ENCODE data around the gene PNPLA7. TPM values are rescaled to one million over a fixed set of nuclear protein-coding genes. Genes with fewer than 3 reads are reported as not detected.
A peak's percentile ranks its signal among the peaks of the same experiment; 100 is the strongest.

The PNPLA7 gene
- total and polyA plus RNA-seq, 2 of the 13 experiments (the other 11 are each of a cell fraction or from before 2014, with no cell fraction given), result 0.42 to 1.5 TPM

DNA sequence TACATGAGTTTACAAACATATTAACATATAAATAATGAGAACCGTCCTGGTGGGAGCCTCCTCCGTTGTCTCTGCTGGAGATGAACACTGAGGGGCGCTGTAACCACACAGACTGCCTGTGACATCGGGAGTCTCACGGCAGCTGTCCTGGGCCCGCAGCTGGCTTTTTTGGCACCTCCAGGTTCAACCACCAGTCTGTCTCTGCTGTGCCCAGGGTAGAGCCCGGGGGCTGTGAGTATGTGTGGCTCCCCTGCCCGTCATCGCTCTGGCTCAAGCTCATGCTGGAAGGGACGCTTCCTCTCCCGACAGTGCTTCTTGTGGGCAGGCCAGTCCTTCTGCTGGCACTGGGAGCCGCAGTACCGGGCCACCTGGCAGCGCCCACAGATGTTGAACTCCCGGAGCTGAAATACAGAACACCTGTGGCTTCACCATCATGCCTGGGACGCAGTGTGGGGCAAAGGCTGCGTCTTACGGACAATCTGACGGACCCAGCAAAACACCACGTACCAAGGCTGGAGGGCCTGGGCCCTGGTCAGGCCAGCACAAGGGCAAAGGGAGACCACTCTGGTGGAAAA is 32.2 kb upstream of the PNPLA7 start:
- FAIRE-seq, result no peak
- intact Hi-C loops (cut with micrococcal nuclease; ENCODE audit: unreplicated experiment), result no loop called here

More for the DNA sequence above, 32.2 kb upstream of the PNPLA7 start:
- H3K36me3 ChIP-seq (replicated peaks in 1 of 2; ENCODE audit: control insufficient read depth in 1 of 2, insufficient read depth in 2 of 2, low read length in 2 of 2), result peaks cover 22 to 55% of the 10 kb centered on the region in 2 experiments
- H3K4me1 ChIP-seq (ENCODE audit: insufficient read depth, low read length), result peaks cover 13% of the 10 kb centered on the region
- no peaks in the 10 kb centered on the region for H3K9me3 ChIP-seq (ENCODE audit: low read length)
- no peak overlapping the region for H3K27ac ChIP-seq (ENCODE audit: extremely low read length, insufficient read depth, low read length)
- TF ChIP-seq, protein P1, sequence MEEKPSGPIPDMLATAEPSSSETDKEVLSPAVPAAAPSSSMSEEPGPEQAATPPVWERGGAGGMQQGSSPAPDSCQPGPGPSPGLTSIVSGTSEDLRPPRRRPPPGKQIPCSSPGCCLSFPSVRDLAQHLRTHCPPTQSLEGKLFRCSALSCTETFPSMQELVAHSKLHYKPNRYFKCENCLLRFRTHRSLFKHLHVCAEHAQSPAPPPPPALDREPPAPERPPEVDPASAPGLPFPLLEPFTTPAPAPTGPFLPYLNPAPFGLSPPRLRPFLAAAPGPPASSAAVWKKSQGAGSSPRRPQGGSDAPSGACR (CRISPR knock-in tag; IDR thresholded peaks at IDR 0.05), result no peak
- no peak for TF ChIP-seq MAFF (IDR thresholded peaks at IDR 0.05; ENCODE audit: low read depth, low read length)
- TF ChIP-seq AGO2 (optimal IDR thresholded peaks at IDR 0.05; ENCODE audit: low read depth, low read length), result peak; percentile 41
- TF ChIP-seq RAD21 (CRISPR knock-in tag; IDR thresholded peaks at IDR 0.05), result peak; percentile 42; the same call in 1 of the 2 replicates
- TF ChIP-seq RXRA (CRISPR knock-in tag; IDR thresholded peaks at IDR 0.05), result no peak
- TF ChIP-seq ZBTB38 (CRISPR knock-in tag; IDR thresholded peaks at IDR 0.05), result peak; percentile 94
- TF ChIP-seq, protein P2, sequence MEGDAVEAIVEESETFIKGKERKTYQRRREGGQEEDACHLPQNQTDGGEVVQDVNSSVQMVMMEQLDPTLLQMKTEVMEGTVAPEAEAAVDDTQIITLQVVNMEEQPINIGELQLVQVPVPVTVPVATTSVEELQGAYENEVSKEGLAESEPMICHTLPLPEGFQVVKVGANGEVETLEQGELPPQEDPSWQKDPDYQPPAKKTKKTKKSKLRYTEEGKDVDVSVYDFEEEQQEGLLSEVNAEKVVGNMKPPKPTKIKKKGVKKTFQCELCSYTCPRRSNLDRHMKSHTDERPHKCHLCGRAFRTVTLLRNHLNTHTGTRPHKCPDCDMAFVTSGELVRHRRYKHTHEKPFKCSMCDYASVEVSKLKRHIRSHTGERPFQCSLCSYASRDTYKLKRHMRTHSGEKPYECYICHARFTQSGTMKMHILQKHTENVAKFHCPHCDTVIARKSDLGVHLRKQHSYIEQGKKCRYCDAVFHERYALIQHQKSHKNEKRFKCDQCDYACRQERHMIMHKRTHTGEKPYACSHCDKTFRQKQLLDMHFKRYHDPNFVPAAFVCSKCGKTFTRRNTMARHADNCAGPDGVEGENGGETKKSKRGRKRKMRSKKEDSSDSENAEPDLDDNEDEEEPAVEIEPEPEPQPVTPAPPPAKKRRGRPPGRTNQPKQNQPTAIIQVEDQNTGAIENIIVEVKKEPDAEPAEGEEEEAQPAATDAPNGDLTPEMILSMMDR (CRISPR knock-in tag; IDR thresholded peaks at IDR 0.05), result peak; percentile 60
- TF ChIP-seq STAG1 (CRISPR knock-in tag; IDR thresholded peaks at IDR 0.05), result peak; percentile 65
- TF ChIP-seq SMC3 (IDR thresholded peaks at IDR 0.05; ENCODE audit: low read length), result 0 out of 2 replicates have a peak, but pooled peaks have one; percentile 22
- no TSS peak for BruUV-seq (replicated peaks)
- no peaks in the 10 kb centered on the region for H4K20me1 ChIP-seq (ENCODE audit: insufficient read depth, low read length)
- no peak overlapping the region for H3K4me3 ChIP-seq (replicated peaks in 1 of 3; ENCODE audit: insufficient read depth in 1 of 3, low read depth in 2 of 3, low read length in 3 of 3)
- H3K79me2 ChIP-seq (ENCODE audit: insufficient read depth, low read length), result peaks cover 7% of the 10 kb centered on the region
- 95% methylated on average over 8 of the region's 20 CpGs for WGBS (ENCODE audit: low lambda C conversion rate)
- CTCF ChIA-PET (ENCODE audit: low intra/inter-chr PET ratio, low total read pairs), result no interaction called here
- H3K27me3 ChIP-seq (ENCODE audit: control insufficient read depth in 1 of 2, insufficient read depth in 2 of 2, low read length in 2 of 2), result no peaks in the 10 kb centered on the region
- no peak overlapping the region for H2AFZ ChIP-seq (ENCODE audit: low read length)
- no peak overlapping the region for H3K9ac ChIP-seq (ENCODE audit: insufficient read depth, low read depth, low read length)
- POLR2A ChIA-PET, result interaction anchor here (0.7 to 2.1 kb wide), 3 partner anchors 8 to 37 kb away, joined by 3 to 7 read pairs (median 6); partner anchors contain the start of genes ARRDC1, EHMT1 and ZMYND19
- no peak for DNase-seq (ENCODE audit: low spot score)
- no peak overlapping the region for H3K4me2 ChIP-seq (ENCODE audit: low read depth, low read length)
- in situ Hi-C loops (cut with HindIII; ENCODE audit: extremely low pct_ligation_motif_present, low pct_unique_long_range_greater_than_20kb), result no loop called here
- no peak for ATAC-seq

Data from HepG2 (cell line).